OCI-LY3 (cell line): ENCODE results near the gene HOOK1.

Experiments
- EZH2phosphoT487 ChIP-seq: fragments of 200-600 bp; shearing (Covaris generic); IDR thresholded peaks from 2 replicates; pipeline ENCODE4 v1.6.1; 2018; ENCODE audit warnings: antibody characterized with exemption, mixed run types, low read depth
- TF ChIP-seq, protein P1 (sequence below): fragments of 200-600, 300-600 bp; sonication (generic); IDR thresholded peaks from 2 replicates; pipeline ENCODE4 v1.5.1; 2014; ENCODE audit warnings: antibody characterized with exemption, low read length, low read depth

GRCh38 chr1:59900640-59901039, 85.9 kb downstream of the HOOK1 start:
- TF ChIP-seq, protein P1, sequence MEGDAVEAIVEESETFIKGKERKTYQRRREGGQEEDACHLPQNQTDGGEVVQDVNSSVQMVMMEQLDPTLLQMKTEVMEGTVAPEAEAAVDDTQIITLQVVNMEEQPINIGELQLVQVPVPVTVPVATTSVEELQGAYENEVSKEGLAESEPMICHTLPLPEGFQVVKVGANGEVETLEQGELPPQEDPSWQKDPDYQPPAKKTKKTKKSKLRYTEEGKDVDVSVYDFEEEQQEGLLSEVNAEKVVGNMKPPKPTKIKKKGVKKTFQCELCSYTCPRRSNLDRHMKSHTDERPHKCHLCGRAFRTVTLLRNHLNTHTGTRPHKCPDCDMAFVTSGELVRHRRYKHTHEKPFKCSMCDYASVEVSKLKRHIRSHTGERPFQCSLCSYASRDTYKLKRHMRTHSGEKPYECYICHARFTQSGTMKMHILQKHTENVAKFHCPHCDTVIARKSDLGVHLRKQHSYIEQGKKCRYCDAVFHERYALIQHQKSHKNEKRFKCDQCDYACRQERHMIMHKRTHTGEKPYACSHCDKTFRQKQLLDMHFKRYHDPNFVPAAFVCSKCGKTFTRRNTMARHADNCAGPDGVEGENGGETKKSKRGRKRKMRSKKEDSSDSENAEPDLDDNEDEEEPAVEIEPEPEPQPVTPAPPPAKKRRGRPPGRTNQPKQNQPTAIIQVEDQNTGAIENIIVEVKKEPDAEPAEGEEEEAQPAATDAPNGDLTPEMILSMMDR, result no peak
- TF ChIP-seq EZH2phosphoT487, result no peak
